ENCODE data around the gene CERS3. TPM values are rescaled to one million over a fixed set of nuclear protein-coding genes. Genes with fewer than 3 reads are reported as not detected.

The CERS3 gene
- total and polyA plus RNA-seq, 2 of the 4 experiments (the other 2 are of a cell fraction) = not detected

- no peak overlapping the region for H2AK5ac ChIP-seq (ENCODE audit: low read depth, low read length)
- no CpG with 5 or more reads among the region's 4 CpGs for WGBS, 2 experiments (ENCODE audit: extremely low coverage in 2 of 2, insufficient read length in 1 of 2)
- peaks cover 8% of the 10 kb centered on the region for H3K36me3 ChIP-seq (ENCODE audit: control insufficient read depth, insufficient read depth, low read length)
- ATAC-seq (ENCODE audit: low read depth) (no peak), DNase-seq (no peak)
- no peak overlapping the region for H4K8ac ChIP-seq (ENCODE audit: low read depth in 2 of 2, low read length in 2 of 2)
- no peaks in the 10 kb centered on the region; a peak in 1 of 4 replicates for H3K79me1 ChIP-seq (ENCODE audit: low read depth in 1 of 2, low read length in 2 of 2)
- no peak overlapping the region for H4K91ac ChIP-seq (ENCODE audit: insufficient read depth, low read depth, low read length)
- H4K20me1 ChIP-seq (ENCODE audit: insufficient read depth, low read length) = no peaks in the 10 kb centered on the region
- H3K9me3 ChIP-seq (ENCODE audit: control insufficient read depth, insufficient read depth, low read length) = no peaks in the 10 kb centered on the region
- H2BK20ac ChIP-seq (ENCODE audit: low read depth, low read length) = no peak overlapping the region
- no peak overlapping the region for H3K4me2 ChIP-seq (ENCODE audit: low read depth, low read length)
- no peak overlapping the region for H3K9ac ChIP-seq (ENCODE audit: low read depth, low read length)
- dilution Hi-C loops (cut with HindIII; ENCODE audit: low sequenced_read_pairs, unreplicated experiment) = no loop called here
- H2BK15ac ChIP-seq (ENCODE audit: low read depth, low read length) = no peak overlapping the region
- no peak overlapping the region for H2AK9ac ChIP-seq (replicated peaks; ENCODE audit: low read depth, low read length, poor library complexity)
- no peak overlapping the region for H3K4me3 ChIP-seq (ENCODE audit: insufficient read depth, low read depth, low read length)
- H3K18ac ChIP-seq (ENCODE audit: low read depth, low read length) = no peak overlapping the region
- ChIA-PET CTCF (interaction anchor here (0.6 to 1.1 kb wide), 3 partner anchors 9 to 316 kb away, joined by 3 to 5 read pairs (median 3); no protein-coding TSS in a partner anchor), POLR2A (ENCODE audit: unreplicated experiment) (interaction anchor here (0.6 kb wide), 1 partner anchor 21 kb away, joined by 4 read pairs; no protein-coding TSS in a partner anchor)
- BruUV-seq (replicated peaks) = no TSS peak
- in situ Hi-C loops (cut with MboI; ENCODE audit: low sequenced_read_pairs) = no loop called here
- TF ChIP-seq NFE2L2 (IDR thresholded peaks at IDR 0.05; ENCODE audit: low read depth, low read length) = no peak
- TF ChIP-seq FOS (IDR thresholded peaks at IDR 0.05; ENCODE audit: low read depth, low read length) = no peak
- TF ChIP-seq ELK1 (IDR thresholded peaks at IDR 0.05; ENCODE audit: borderline replicate concordance, low read depth, low read length) = no peak
- no peak for TF ChIP-seq CEBPB (IDR thresholded peaks at IDR 0.05; ENCODE audit: low read depth, low read length)
- TF ChIP-seq BHLHE40 (IDR thresholded peaks at IDR 0.05; ENCODE audit: low read depth, low read length) = no peak
- no peak for TF ChIP-seq CTCF (conservative IDR thresholded peaks at IDR 0.05; ENCODE audit: low read depth, low read length)
- TF ChIP-seq MAZ (IDR thresholded peaks at IDR 0.05; ENCODE audit: borderline replicate concordance, low read depth, low read length) = no peak
- no peak for TF ChIP-seq MXI1 (IDR thresholded peaks at IDR 0.05; ENCODE audit: borderline replicate concordance, low read depth, low read length)
- no peak for TF ChIP-seq SMC3 (IDR thresholded peaks at IDR 0.05; ENCODE audit: low read depth, low read length)
- no peak for TF ChIP-seq RCOR1 (IDR thresholded peaks at IDR 0.05; ENCODE audit: insufficient replicate concordance, low read length)
- no peak for TF ChIP-seq MAFK (IDR thresholded peaks at IDR 0.05; ENCODE audit: low read depth, low read length)
- TF ChIP-seq RAD21 (IDR thresholded peaks at IDR 0.05; ENCODE audit: low read length) = no peak
- TF ChIP-seq RFX5 (IDR thresholded peaks at IDR 0.05; ENCODE audit: low read depth, low read length) = no peak
- no peak for TF ChIP-seq USF2 (IDR thresholded peaks at IDR 0.05; ENCODE audit: low read depth, low read length)
- TF ChIP-seq CHD1 (IDR thresholded peaks at IDR 0.05; ENCODE audit: low read depth, low read length) = no peak
- no peak for TF ChIP-seq POLR2A (IDR thresholded peaks at IDR 0.05; ENCODE audit: low read depth, low read length)
- H3K4ac ChIP-seq (ENCODE audit: low read depth, low read length) = no peak overlapping the region
- intact Hi-C loops (cut with micrococcal nuclease) = loop anchor here (2.0 kb wide), 1 partner anchor 645 kb away; no protein-coding TSS in a partner anchor
- no peak overlapping the region for H3K56ac ChIP-seq (ENCODE audit: extremely low read depth, insufficient read depth, low read length)
- no peak overlapping the region for H3K14ac ChIP-seq (replicated peaks; ENCODE audit: low read depth, low read length)
- H3K27ac ChIP-seq (ENCODE audit: insufficient read depth, low read length) = no peak overlapping the region
- H3K27me3 ChIP-seq (ENCODE audit: control insufficient read depth, insufficient read depth, low read length) = no peaks in the 10 kb centered on the region
- no peak overlapping the region for H4K5ac ChIP-seq (ENCODE audit: low read depth, low read length)
- no peaks in the 10 kb centered on the region for H3K9me1 ChIP-seq (ENCODE audit: insufficient read depth, low read length)
- H3K4me1 ChIP-seq (ENCODE audit: control insufficient read depth, insufficient read depth, low read length) = 0 out of 2 replicates have a peak, but pooled peaks cover 2% of the 10 kb centered on the region
- no peak overlapping the region for H2BK5ac ChIP-seq (ENCODE audit: low read depth, low read length, poor library complexity, severe bottlenecking)
- no peak overlapping the region for H2AFZ ChIP-seq (replicated peaks; ENCODE audit: low read length, poor library complexity)
- no peak overlapping the region for H2BK120ac ChIP-seq (ENCODE audit: low read depth, low read length)
- H3K23ac ChIP-seq (ENCODE audit: low read depth, low read length) = no peak overlapping the region
Measured at GRCh38 chr15:100573526-100573925, 44.8 kb upstream of the CERS3 start.
